Measurements from ENCODE around the gene BMP6. TPM values are rescaled to one million over a fixed set of nuclear protein-coding genes. Genes with fewer than 3 reads are reported as not detected.

Gene BMP6
- total and polyA plus RNA-seq, 2 experiments from 2014 or later, result 1.3 to 10.3 TPM

DNA sequence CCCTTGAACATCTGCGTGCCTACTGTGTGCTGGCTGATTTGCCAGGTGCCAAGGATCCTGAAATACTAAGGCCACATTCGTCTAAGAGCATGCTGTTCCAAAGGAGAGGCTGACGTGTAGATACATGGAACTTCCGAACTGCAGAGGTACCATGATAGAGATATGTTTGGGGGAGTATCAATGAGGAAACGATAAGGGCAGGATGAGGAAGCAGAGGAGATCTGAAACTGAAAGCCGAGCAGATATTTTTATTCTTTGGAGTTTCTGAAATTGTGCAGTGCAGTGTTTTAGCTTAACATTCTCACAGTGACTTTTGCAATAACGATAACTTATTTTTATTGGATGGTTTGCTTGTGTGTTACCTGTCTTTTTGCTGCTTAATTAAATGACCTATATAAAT is 24.3 kb downstream of the BMP6 start:
- no peak overlapping the region for H3K9ac ChIP-seq
- H3K27me3 ChIP-seq (replicated peaks; ENCODE audit: insufficient read depth), result no peaks in the 10 kb centered on the region
- no peak overlapping the region for H2AFZ ChIP-seq
- H3K9me3 ChIP-seq (ENCODE audit: low read depth), result no peaks in the 10 kb centered on the region
- H3K4me1 ChIP-seq (ENCODE audit: insufficient read depth), result 0 out of 2 replicates have a peak, but pooled peaks cover 6% of the 10 kb centered on the region
- peaks cover 4% of the 10 kb centered on the region for H3K79me2 ChIP-seq (ENCODE audit: insufficient read depth)
- no peaks in the 10 kb centered on the region for H3K36me3 ChIP-seq (ENCODE audit: low read depth)
- no peak overlapping the region for H3K4me3 ChIP-seq
- WGBS, 2 experiments (ENCODE audit: low coverage in 1 of 2, low lambda C conversion rate in 2 of 2, missing lambda C conversion rate in 2 of 2), result 86 to 88% methylated on average over 7 of the region's 7 CpGs
- H3F3A ChIP-seq (ENCODE audit: insufficient read depth), result no peaks in the 10 kb centered on the region
- no peaks in the 10 kb centered on the region for H4K20me1 ChIP-seq (ENCODE audit: insufficient read depth)
- in situ Hi-C loops (cut with MboI), result no loop called here
- DNase-seq, result no peak
- no peak for TF ChIP-seq EZH2phosphoT487 (IDR thresholded peaks at IDR 0.05; ENCODE audit: insufficient read depth, low read depth)
- TF ChIP-seq EZH2 (IDR thresholded peaks at IDR 0.05; ENCODE audit: insufficient read depth, poor library complexity, severe bottlenecking), result no peak
- no peak overlapping the region for H3K27ac ChIP-seq
- H3K4me2 ChIP-seq (ENCODE audit: unreplicated experiment), result no peak overlapping the region
- no peaks in the 10 kb centered on the region for H3K9me2 ChIP-seq (ENCODE audit: insufficient read depth)

DNA sequence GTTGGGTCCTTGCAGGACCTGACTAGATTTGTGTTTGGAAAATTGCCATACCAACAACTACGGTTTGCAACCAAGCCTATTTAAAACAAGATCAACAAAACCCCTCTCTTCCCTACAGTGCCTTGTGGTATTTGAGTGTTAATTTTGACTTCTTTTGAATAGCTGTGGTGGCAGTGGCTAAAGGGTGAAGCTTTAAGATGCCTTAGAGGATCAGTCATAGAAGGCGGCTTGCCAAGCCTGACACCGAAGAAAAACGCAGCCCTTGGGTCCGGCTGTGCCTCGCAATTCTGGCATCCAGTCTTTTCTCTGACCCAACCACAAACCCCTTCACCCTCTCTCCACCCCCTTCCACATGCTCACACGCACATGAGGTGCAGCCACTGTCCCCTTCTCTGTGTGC is 32.6 kb downstream of the BMP6 start:
- Histone ChIP-seq H3K9ac (no peak overlapping the region), H4K20me1 (ENCODE audit: insufficient read depth) (no peaks in the 10 kb centered on the region), H2AFZ (no peak overlapping the region), H3K36me3 (ENCODE audit: low read depth) (no peaks in the 10 kb centered on the region), H3K9me2 (ENCODE audit: insufficient read depth) (no peaks in the 10 kb centered on the region), H3K27me3 (replicated peaks; ENCODE audit: insufficient read depth) (no peaks in the 10 kb centered on the region), H3F3A (ENCODE audit: insufficient read depth) (peaks cover 18% of the 10 kb centered on the region), H3K9me3 (ENCODE audit: low read depth) (no peaks in the 10 kb centered on the region), H3K4me2 (ENCODE audit: unreplicated experiment) (peak overlapping the region; percentile 33), H3K4me3 (peak overlapping the region; percentile 8; the same call in 1 of the 2 replicates), H3K4me1 (ENCODE audit: insufficient read depth) (peaks cover 25% of the 10 kb centered on the region), H3K27ac (peak overlapping the region; percentile 24), H3K79me2 (ENCODE audit: insufficient read depth) (no peaks in the 10 kb centered on the region)
- peak; percentile 95 for DNase-seq
- 6 to 10% methylated on average over 7 of the region's 7 CpGs for WGBS, 2 experiments (ENCODE audit: low coverage in 1 of 2, low lambda C conversion rate in 2 of 2, missing lambda C conversion rate in 2 of 2)
- in situ Hi-C loops (cut with MboI), result no loop called here
- TF ChIP-seq EZH2 (IDR thresholded peaks at IDR 0.05; ENCODE audit: insufficient read depth, poor library complexity, severe bottlenecking), result no peak
- TF ChIP-seq EZH2phosphoT487 (IDR thresholded peaks at IDR 0.05; ENCODE audit: insufficient read depth, low read depth), result 0 out of 2 replicates have a peak, but pooled peaks have one; percentile 61

DNA sequence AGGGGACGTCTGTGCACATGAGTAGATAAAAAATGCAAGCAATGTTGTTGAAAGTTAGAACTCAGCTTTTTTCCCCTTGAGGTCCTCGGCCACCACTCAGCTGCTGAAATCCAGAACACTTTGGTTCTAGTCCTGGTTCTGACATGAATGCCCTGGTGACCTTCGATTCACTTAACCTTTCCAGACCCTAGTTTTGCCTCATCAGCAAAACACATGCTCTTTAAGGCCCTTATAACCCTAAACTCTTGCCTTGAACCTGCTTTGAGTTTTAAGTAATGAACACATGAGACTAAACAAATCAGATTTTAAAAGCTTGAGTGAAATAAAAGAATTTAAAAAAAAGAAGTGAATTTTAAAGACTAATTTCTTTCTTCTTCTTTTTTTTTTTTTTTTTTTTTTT is 33.4 kb downstream of the BMP6 start:
- in situ Hi-C loops (cut with MboI), result no loop called here
- no peak for DNase-seq
- H3F3A ChIP-seq (ENCODE audit: insufficient read depth), result peaks cover 18% of the 10 kb centered on the region
- no peak overlapping the region for H3K27ac ChIP-seq
- no peaks in the 10 kb centered on the region for H3K79me2 ChIP-seq (ENCODE audit: insufficient read depth)
- TF ChIP-seq EZH2 (IDR thresholded peaks at IDR 0.05; ENCODE audit: insufficient read depth, poor library complexity, severe bottlenecking) (no peak), EZH2phosphoT487 (IDR thresholded peaks at IDR 0.05; ENCODE audit: insufficient read depth, low read depth) (no peak)
- no peaks in the 10 kb centered on the region for H4K20me1 ChIP-seq (ENCODE audit: insufficient read depth)
- no peak overlapping the region for H3K4me3 ChIP-seq
- peaks cover 25% of the 10 kb centered on the region for H3K4me1 ChIP-seq (ENCODE audit: insufficient read depth)
- no peaks in the 10 kb centered on the region for H3K36me3 ChIP-seq (ENCODE audit: low read depth)
- 77 to 86% methylated on average over 3 of the region's 3 CpGs for WGBS, 2 experiments (ENCODE audit: low coverage in 1 of 2, low lambda C conversion rate in 2 of 2, missing lambda C conversion rate in 2 of 2)
- H3K4me2 ChIP-seq (ENCODE audit: unreplicated experiment), result no peak overlapping the region
- H3K9me2 ChIP-seq (ENCODE audit: insufficient read depth), result no peaks in the 10 kb centered on the region
- no peaks in the 10 kb centered on the region for H3K9me3 ChIP-seq (ENCODE audit: low read depth)
- H3K27me3 ChIP-seq (replicated peaks; ENCODE audit: insufficient read depth), result no peaks in the 10 kb centered on the region
- no peak overlapping the region for H3K9ac ChIP-seq
- H2AFZ ChIP-seq, result no peak overlapping the region

DNA sequence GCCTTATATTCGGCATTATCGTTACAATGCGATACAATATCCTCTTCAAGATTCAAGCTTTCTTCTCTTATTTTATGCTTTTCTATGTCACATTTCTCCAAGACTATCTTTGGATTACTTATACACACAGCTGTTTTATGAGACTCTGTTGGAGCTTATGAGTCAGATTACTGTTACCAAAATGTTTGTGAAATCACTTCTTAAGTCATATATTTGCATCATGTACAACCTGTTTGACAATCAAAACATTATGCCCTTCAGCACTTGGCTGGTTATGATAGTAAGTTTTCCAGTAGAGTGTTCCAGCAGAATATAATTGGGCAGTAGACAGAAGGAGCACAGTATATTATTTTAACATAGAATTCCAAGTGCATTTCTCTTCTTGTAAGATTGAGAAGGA is 35.2 kb downstream of the BMP6 start:
- no peaks in the 10 kb centered on the region for H4K20me1 ChIP-seq (ENCODE audit: insufficient read depth)
- no peaks in the 10 kb centered on the region for H3K9me3 ChIP-seq (ENCODE audit: low read depth)
- H3K4me3 ChIP-seq, result no peak overlapping the region
- no peaks in the 10 kb centered on the region for H3K9me2 ChIP-seq (ENCODE audit: insufficient read depth)
- H3K9ac ChIP-seq, result no peak overlapping the region
- WGBS, 2 experiments (ENCODE audit: low coverage in 1 of 2, low lambda C conversion rate in 2 of 2, missing lambda C conversion rate in 2 of 2), result 94 to 98% methylated on average over 3 of the region's 3 CpGs
- peak; percentile 81 for DNase-seq
- H3K4me2 ChIP-seq (ENCODE audit: unreplicated experiment), result no peak overlapping the region
- H3K27ac ChIP-seq, result no peak overlapping the region
- H2AFZ ChIP-seq, result no peak overlapping the region
- TF ChIP-seq EZH2 (IDR thresholded peaks at IDR 0.05; ENCODE audit: insufficient read depth, poor library complexity, severe bottlenecking), result no peak
- no peak for TF ChIP-seq EZH2phosphoT487 (IDR thresholded peaks at IDR 0.05; ENCODE audit: insufficient read depth, low read depth)
- H3K27me3 ChIP-seq (replicated peaks; ENCODE audit: insufficient read depth), result no peaks in the 10 kb centered on the region
- peaks cover 24% of the 10 kb centered on the region for H3F3A ChIP-seq (ENCODE audit: insufficient read depth)
- no peaks in the 10 kb centered on the region for H3K36me3 ChIP-seq (ENCODE audit: low read depth)
- in situ Hi-C loops (cut with MboI), result no loop called here
- H3K4me1 ChIP-seq (ENCODE audit: insufficient read depth), result peaks cover 25% of the 10 kb centered on the region
- H3K79me2 ChIP-seq (ENCODE audit: insufficient read depth), result no peaks in the 10 kb centered on the region

DNA sequence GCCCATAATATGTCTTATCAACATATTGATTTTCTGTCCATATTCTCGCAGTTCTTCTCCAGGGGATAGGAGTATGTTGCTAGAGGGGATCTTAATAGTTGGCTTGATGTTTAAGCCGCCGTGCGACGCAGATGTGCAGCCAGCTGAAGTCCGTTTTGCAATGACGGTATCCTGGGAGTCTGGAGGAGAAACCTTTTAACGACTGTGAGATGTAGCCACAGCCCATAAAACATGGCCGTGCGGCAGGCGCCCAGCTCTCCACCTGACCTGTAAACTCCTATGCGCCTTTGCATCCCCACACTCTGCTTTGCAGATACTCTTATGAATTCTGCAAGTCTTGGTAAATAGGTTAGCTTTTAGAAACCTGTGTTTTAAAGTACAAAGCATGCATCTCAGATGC is 36.9 kb downstream of the BMP6 start:
- H3K27ac ChIP-seq, result no peak overlapping the region
- H4K20me1 ChIP-seq (ENCODE audit: insufficient read depth), result no peaks in the 10 kb centered on the region
- no peak overlapping the region for H3K4me2 ChIP-seq (ENCODE audit: unreplicated experiment)
- peaks cover 23% of the 10 kb centered on the region for H3K4me1 ChIP-seq (ENCODE audit: insufficient read depth)
- H3K36me3 ChIP-seq (ENCODE audit: low read depth), result no peaks in the 10 kb centered on the region
- H3K27me3 ChIP-seq (replicated peaks; ENCODE audit: insufficient read depth), result no peaks in the 10 kb centered on the region
- no peaks in the 10 kb centered on the region for H3K9me2 ChIP-seq (ENCODE audit: insufficient read depth)
- H3K4me3 ChIP-seq, result no peak overlapping the region
- in situ Hi-C loops (cut with MboI), result no loop called here
- H3F3A ChIP-seq (ENCODE audit: insufficient read depth), result peaks cover 25% of the 10 kb centered on the region
- no peak for TF ChIP-seq EZH2 (IDR thresholded peaks at IDR 0.05; ENCODE audit: insufficient read depth, poor library complexity, severe bottlenecking)
- TF ChIP-seq EZH2phosphoT487 (IDR thresholded peaks at IDR 0.05; ENCODE audit: insufficient read depth, low read depth), result no peak
- no peaks in the 10 kb centered on the region for H3K79me2 ChIP-seq (ENCODE audit: insufficient read depth)
- H3K9me3 ChIP-seq (ENCODE audit: low read depth), result no peaks in the 10 kb centered on the region
- 97 to 99% methylated on average over 12 of the region's 12 CpGs for WGBS, 2 experiments (ENCODE audit: low coverage in 1 of 2, low lambda C conversion rate in 2 of 2, missing lambda C conversion rate in 2 of 2)
- H3K9ac ChIP-seq, result no peak overlapping the region
- no peak overlapping the region for H2AFZ ChIP-seq
- no peak for DNase-seq
